Calu3 (cell line): ENCODE data around the gene ATXN7. TPM values are rescaled to one million over a fixed set of nuclear protein-coding genes. Genes with fewer than 3 reads are reported as not detected.

ENCODE experiments used
- BruUV-seq: library from RNA; stranded (reverse); fragments of 400-500 nt; replicated peaks from 2 replicates; lab custom pipeline; 2021; lab: Mats Ljungman, UMichigan
- CTCF ChIA-PET: fragments of 300-600 bp; sonication (Branson Sonifier 250); formaldehyde crosslinking; loops from one replicate; lab custom pipeline; 2022; ENCODE audit warnings: antibody characterized with exemption; lab: Charles Lee
- DNase-seq: peaks from one replicate; pipeline ENCODE4 v3.0.0; 2022
- H3K27ac Mint-ChIP-seq: one replicate; pipeline ENCODE4 v1.8.0; 2022; ENCODE audit warnings: mixed read lengths; ENCODE audit not compliant: unreplicated experiment
- H3K27me3 Mint-ChIP-seq: one replicate; pipeline ENCODE4 v1.8.0; 2022; ENCODE audit warnings: mixed read lengths; ENCODE audit not compliant: unreplicated experiment
- H3K36me3 Mint-ChIP-seq: one replicate; pipeline ENCODE4 v1.8.0; 2022; ENCODE audit warnings: mild to moderate bottlenecking, moderate library complexity, mixed read lengths; ENCODE audit not compliant: insufficient read depth, unreplicated experiment
- H3K4me1 Mint-ChIP-seq: one replicate; pipeline ENCODE4 v1.8.0; 2022; ENCODE audit warnings: mild to moderate bottlenecking, low read depth, mixed read lengths; ENCODE audit not compliant: unreplicated experiment
- H3K4me3 Mint-ChIP-seq: one replicate; pipeline ENCODE4 v1.8.0; 2022; ENCODE audit warnings: mild to moderate bottlenecking, low read depth, moderate library complexity, mixed read lengths; ENCODE audit not compliant: unreplicated experiment
- H3K9me3 Mint-ChIP-seq: one replicate; pipeline ENCODE4 v1.8.0; 2022; ENCODE audit warnings: low read depth, mixed read lengths; ENCODE audit not compliant: unreplicated experiment
- intact Hi-C: fragments of 100-400 bp; cut with micrococcal nuclease; formaldehyde crosslinking; loops from one replicate; pipeline ENCODE4 v1.10.0; 2022; ENCODE audit not compliant: unreplicated experiment
- total RNA-seq: library from RNA; stranded (reverse); gene quantifications from 2 replicates; pipeline ENCODE4 v1.2.3, GENCODE V29; 2022
- TF ChIP-seq, protein P1 (sequence below): fragments of 200-600 bp; IDR thresholded peaks from one replicate; pipeline ENCODE4 v1.8.0; 2022; ENCODE audit warnings: antibody characterized with exemption; ENCODE audit not compliant: unreplicated experiment

The ATXN7 gene
- total RNA-seq, 1 experiment from 2014 or later: 31.2 TPM

DNA sequence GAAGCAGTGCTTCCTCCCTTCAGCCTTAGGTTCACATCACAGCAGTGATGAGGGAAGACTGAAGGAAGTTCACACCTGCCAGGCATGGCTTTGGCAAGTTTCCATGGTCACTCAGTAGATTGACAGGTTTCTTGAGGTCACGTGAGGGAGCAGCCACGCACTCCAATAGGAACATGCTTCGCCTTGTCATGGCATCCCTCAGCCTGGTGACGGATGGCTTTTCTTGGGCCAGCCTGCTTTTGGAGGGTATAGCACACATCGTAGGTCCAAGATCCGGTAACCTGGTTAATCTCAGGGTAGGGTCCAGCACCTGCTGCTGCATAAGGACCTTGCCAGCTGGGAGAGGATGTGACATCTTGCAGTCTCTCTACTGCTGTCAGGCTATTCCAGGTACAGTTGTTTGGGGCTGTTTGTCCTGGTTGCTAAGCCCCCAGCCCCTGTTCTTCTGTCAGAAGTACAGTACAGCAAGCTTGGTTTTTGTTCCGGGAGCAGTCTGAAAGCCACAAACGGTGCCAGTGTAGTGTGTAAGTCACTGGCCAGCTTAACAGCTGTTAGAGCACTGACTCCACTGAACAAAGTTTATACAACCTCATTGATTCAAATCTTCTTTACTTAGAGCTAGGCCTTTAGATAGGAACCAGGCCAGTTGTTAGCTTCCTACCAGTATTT, 117.3 kb downstream of the ATXN7 start:
- Mint-ChIP-seq H3K27ac (no peak overlapping the region), H3K36me3 (peaks cover 7% of the 10 kb centered on the region), H3K9me3 (no peaks in the 10 kb centered on the region), H3K27me3 (no peaks in the 10 kb centered on the region), H3K4me3 (no peak overlapping the region), H3K4me1 (peaks cover 25% of the 10 kb centered on the region)
- TF ChIP-seq, protein P1, sequence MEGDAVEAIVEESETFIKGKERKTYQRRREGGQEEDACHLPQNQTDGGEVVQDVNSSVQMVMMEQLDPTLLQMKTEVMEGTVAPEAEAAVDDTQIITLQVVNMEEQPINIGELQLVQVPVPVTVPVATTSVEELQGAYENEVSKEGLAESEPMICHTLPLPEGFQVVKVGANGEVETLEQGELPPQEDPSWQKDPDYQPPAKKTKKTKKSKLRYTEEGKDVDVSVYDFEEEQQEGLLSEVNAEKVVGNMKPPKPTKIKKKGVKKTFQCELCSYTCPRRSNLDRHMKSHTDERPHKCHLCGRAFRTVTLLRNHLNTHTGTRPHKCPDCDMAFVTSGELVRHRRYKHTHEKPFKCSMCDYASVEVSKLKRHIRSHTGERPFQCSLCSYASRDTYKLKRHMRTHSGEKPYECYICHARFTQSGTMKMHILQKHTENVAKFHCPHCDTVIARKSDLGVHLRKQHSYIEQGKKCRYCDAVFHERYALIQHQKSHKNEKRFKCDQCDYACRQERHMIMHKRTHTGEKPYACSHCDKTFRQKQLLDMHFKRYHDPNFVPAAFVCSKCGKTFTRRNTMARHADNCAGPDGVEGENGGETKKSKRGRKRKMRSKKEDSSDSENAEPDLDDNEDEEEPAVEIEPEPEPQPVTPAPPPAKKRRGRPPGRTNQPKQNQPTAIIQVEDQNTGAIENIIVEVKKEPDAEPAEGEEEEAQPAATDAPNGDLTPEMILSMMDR: no peak
- intact Hi-C loops: no loop called here
- DNase-seq: no peak
- no TSS peak for BruUV-seq
- CTCF ChIA-PET: no interaction called here

DNA sequence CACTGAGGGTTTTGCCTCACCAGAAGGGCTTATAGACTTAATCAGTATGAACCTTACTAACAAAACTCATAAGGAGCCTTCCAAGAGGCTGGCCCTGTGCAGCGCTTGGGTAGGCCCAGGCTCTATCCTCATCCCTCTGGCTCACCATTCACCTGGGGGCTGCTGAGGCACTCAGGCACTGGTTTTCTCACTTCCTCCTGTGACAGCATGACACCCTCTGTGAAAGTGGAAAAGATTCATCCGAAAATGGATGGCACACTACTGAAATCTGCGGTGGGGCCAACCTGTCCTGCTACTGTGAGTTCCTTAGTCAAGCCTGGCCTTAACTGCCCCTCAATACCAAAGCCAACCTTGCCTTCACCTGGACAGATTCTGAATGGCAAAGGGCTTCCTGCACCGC, 118.3 kb downstream of the ATXN7 start:
- BruUV-seq: no TSS peak
- CTCF ChIA-PET: no interaction called here
- DNase-seq: no peak
- intact Hi-C loops: no loop called here
- Mint-ChIP-seq H3K36me3 (peaks cover 10% of the 10 kb centered on the region), H3K9me3 (no peaks in the 10 kb centered on the region), H3K4me3 (no peak overlapping the region), H3K27ac (no peak overlapping the region), H3K4me1 (peaks cover 15% of the 10 kb centered on the region), H3K27me3 (no peaks in the 10 kb centered on the region)
- TF ChIP-seq, protein P1: no peak

DNA sequence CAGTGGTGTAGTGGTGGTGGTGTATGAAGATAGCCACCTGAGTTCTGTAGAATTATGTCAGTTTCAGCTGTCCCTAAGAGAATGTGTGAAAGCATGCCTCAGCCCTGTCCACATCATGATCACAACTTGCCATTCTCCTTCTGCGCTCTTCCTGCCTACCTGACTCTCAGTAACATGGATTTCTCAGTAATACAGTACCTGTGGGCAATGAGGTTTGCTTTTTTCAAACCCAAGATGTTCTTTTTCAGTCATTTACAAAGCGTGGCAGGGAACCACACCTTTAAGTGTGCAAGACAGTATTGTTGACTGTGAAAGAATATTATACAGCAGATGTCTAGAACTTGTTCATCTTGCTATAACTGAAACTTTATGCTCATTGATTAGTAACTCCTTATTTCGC, 120.7 kb downstream of the ATXN7 start:
- DNase-seq: no peak
- intact Hi-C loops: no loop called here
- BruUV-seq: no TSS peak
- no peak overlapping the region for H3K27ac Mint-ChIP-seq
- peaks cover under 1% of the 10 kb centered on the region for H3K4me1 Mint-ChIP-seq
- H3K9me3 Mint-ChIP-seq: no peaks in the 10 kb centered on the region
- no peak overlapping the region for H3K4me3 Mint-ChIP-seq
- TF ChIP-seq, protein P1: no peak
- H3K27me3 Mint-ChIP-seq: no peaks in the 10 kb centered on the region
- H3K36me3 Mint-ChIP-seq: peaks cover 10% of the 10 kb centered on the region
- CTCF ChIA-PET: no interaction called here

DNA sequence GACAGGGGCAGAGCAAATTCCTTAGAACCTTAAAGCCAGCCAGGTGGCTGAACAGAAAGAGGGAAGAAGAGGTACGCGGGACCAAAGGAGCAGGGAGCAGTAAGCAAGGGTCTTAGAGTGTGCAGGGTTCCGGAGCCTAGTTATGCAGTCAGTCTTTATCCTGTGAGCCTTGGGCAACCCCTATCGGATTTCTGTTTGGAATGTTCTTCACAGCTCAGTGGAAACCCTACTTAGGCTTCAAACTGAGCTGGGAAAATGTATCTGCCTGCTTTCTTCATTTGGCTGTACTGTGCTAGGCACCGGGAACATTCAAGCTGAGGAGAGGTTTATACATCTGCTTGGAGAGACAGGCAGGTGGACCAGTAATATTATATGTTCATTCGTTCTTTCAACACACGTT, 122.5 kb downstream of the ATXN7 start:
- no peak overlapping the region for H3K27ac Mint-ChIP-seq
- no peak overlapping the region for H3K4me3 Mint-ChIP-seq
- no peaks in the 10 kb centered on the region for H3K27me3 Mint-ChIP-seq
- intact Hi-C loops: no loop called here
- TF ChIP-seq, protein P1: no peak
- no TSS peak for BruUV-seq
- H3K4me1 Mint-ChIP-seq: no peaks in the 10 kb centered on the region
- no peaks in the 10 kb centered on the region for H3K9me3 Mint-ChIP-seq
- CTCF ChIA-PET: no interaction called here
- DNase-seq: no peak
- H3K36me3 Mint-ChIP-seq: peaks cover 11% of the 10 kb centered on the region
